Bronchial epithelial cell (primary cell): ENCODE data around the gene HORMAD2. TPM values are rescaled to one million over a fixed set of nuclear protein-coding genes. Genes with fewer than 3 reads are reported as not detected.

Source experiments
- DNase-seq: peaks from one replicate; pipeline ENCODE4 v3.0.0-alpha.2; 2010; ENCODE audit warnings: low read depth
- FAIRE-seq: peaks from 2 replicates; lab custom pipeline; 2011; peaks lifted over from hg19 to GRCh38; lab: Jason Lieb, UNC
- H3K27me3 ChIP-seq: 2 replicates; pipeline ENCODE4 v1.5.1; 2011; ENCODE audit warnings: low read length; ENCODE audit not compliant: control insufficient read depth, insufficient read depth
- H3K36me3 ChIP-seq: 2 replicates; pipeline ENCODE4 v1.5.1; 2011; ENCODE audit warnings: low read length; ENCODE audit not compliant: control insufficient read depth, insufficient read depth
- H3K4me3 ChIP-seq: 2 replicates; pipeline ENCODE4 v1.5.1; 2011; ENCODE audit warnings: mild to moderate bottlenecking, low read depth, low read length, control low read depth
- CTCF ChIP-seq: IDR thresholded peaks from 2 replicates; pipeline ENCODE4 v1.5.1; 2011; ENCODE audit warnings: mild to moderate bottlenecking, moderate library complexity, low read length, control low read depth, inconsistent platforms; ENCODE audit not compliant: insufficient read depth, severe bottlenecking
- total RNA-seq: library from RNA; depleted of rRNA; stranded (reverse); fragments of >200 nt; gene quantifications from 2 replicates; pipeline ENCODE4 v1.2.1, GENCODE V29; 2014

The HORMAD2 gene
- total RNA-seq, 1 donor from 2014 or later: not detected

GRCh38 chr22:30044369-30044768, 35.9 kb upstream of the HORMAD2 start:
- DNase-seq (peak; percentile 88), FAIRE-seq (no peak)
- TF ChIP-seq CTCF: no peak
- no peaks in the 10 kb centered on the region for H3K36me3 ChIP-seq
- no peak overlapping the region for H3K4me3 ChIP-seq
- no peaks in the 10 kb centered on the region for H3K27me3 ChIP-seq

GRCh38 chr22:30044881-30045493, 35.3 kb upstream of the HORMAD2 start:
- H3K36me3 ChIP-seq: no peaks in the 10 kb centered on the region
- FAIRE-seq (no peak), DNase-seq (no peak)
- no peak for TF ChIP-seq CTCF
- H3K27me3 ChIP-seq: no peaks in the 10 kb centered on the region
- H3K4me3 ChIP-seq: no peak overlapping the region

- no peak for FAIRE-seq
- TF ChIP-seq CTCF: no peak
- H3K4me3 ChIP-seq: no peak overlapping the region
- no peak for DNase-seq
- no peaks in the 10 kb centered on the region for H3K36me3 ChIP-seq
- H3K27me3 ChIP-seq: no peaks in the 10 kb centered on the region
Measured at GRCh38 chr22:30045494-30045887, 34.8 kb upstream of the HORMAD2 start.

- Histone ChIP-seq H3K27me3 (no peaks in the 10 kb centered on the region), H3K36me3 (no peaks in the 10 kb centered on the region), H3K4me3 (no peak overlapping the region)
- FAIRE-seq: no peak
- no peak for TF ChIP-seq CTCF
- DNase-seq: no peak
Measured at GRCh38 chr22:30045901-30046715, 34.2 kb upstream of the HORMAD2 start.

GRCh38 chr22:30046716-30047363, 33.4 kb upstream of the HORMAD2 start:
- no peak overlapping the region for H3K4me3 ChIP-seq
- H3K27me3 ChIP-seq: no peaks in the 10 kb centered on the region
- no peak for TF ChIP-seq CTCF
- no peak for DNase-seq
- H3K36me3 ChIP-seq: no peaks in the 10 kb centered on the region
- FAIRE-seq: no peak
